NCI-H460 (cell line): ENCODE data around the gene TTC14. TPM values are rescaled to one million over a fixed set of nuclear protein-coding genes. Genes with fewer than 3 reads are reported as not detected.
"Not testable (repeated sequence)": the region's sequence is repeated elsewhere in the genome, so short reads cannot be mapped to it uniquely, and the experiment has no call there.

Experiments
- DNase-seq: peaks from one replicate; pipeline ENCODE4 v3.0.0-alpha.2; 2016; ENCODE audit warnings: low read depth; ENCODE audit errors: extremely low read depth
- polyA plus RNA-seq: library from polyadenylated mRNA; depleted of rRNA; stranded (reverse); fragments of >200 nt; gene quantifications from 2 replicates; pipeline ENCODE4 v1.2.3, GENCODE V29; 2014; cell fraction: nucleus; rRNA removed
- total RNA-seq: library from RNA; depleted of rRNA; stranded (reverse); fragments of >200 nt; shearing (Covaris generic); gene quantifications from 2 replicates; pipeline ENCODE4 v1.2.3, GENCODE V29; 2014; rRNA removed

The TTC14 gene
- 19.0 and 23.9 TPM in 2 replicates for total RNA-seq
- 53.3 and 68.6 TPM in 2 replicates for polyA plus RNA-seq

GRCh38 chr3:180601688-180602666, at the start of gene TTC14:
Gene TTC14 (plus strand): TSS chr3:180602163. CDS start chr3:180602262, 99 bp downstream.
- DNase-seq, result peak; percentile 87

- no peak for DNase-seq
Observed at GRCh38 chr3:180563406-180563805, 38.6 kb upstream of the TTC14 start.

- DNase-seq, result no peak
Observed at GRCh38 chr3:180564676-180565075, 37.3 kb upstream of the TTC14 start.

- DNase-seq, result no peak
Observed at GRCh38 chr3:180570238-180570637, 31.7 kb upstream of the TTC14 start.

- no peak for DNase-seq
Observed at GRCh38 chr3:180571831-180572598, 29.9 kb upstream of the TTC14 start.

GRCh38 chr3:180575571-180575970, 26.4 kb upstream of the TTC14 start:
- no peak for DNase-seq

GRCh38 chr3:180580934-180581333, 21.0 kb upstream of the TTC14 start:
- no peak for DNase-seq

GRCh38 chr3:180590396-180590795, 11.6 kb upstream of the TTC14 start:
- DNase-seq, result no peak

GRCh38 chr3:180593631-180594030, 8.3 kb upstream of the TTC14 start:
- DNase-seq, result not testable (repeated sequence)

GRCh38 chr3:180594631-180595558, 7.1 kb upstream of the TTC14 start:
- DNase-seq, result peak; percentile 36

GRCh38 chr3:180595559-180595935, 6.4 kb upstream of the TTC14 start:
- DNase-seq, result no peak

- DNase-seq, result no peak
Observed at GRCh38 chr3:180600473-180600872, 1.5 kb upstream of the TTC14 start.

GRCh38 chr3:180611006-180611405, 9.0 kb downstream of the TTC14 start:
- no peak for DNase-seq

- no peak for DNase-seq
Observed at GRCh38 chr3:180612364-180612763, 10.4 kb downstream of the TTC14 start.

GRCh38 chr3:180615954-180616353, 14.0 kb downstream of the TTC14 start:
- DNase-seq, result no peak

- no peak for DNase-seq
Observed at GRCh38 chr3:180617049-180617448, 15.1 kb downstream of the TTC14 start.

- DNase-seq, result not testable (repeated sequence)
Observed at GRCh38 chr3:180618563-180618962, 16.6 kb downstream of the TTC14 start.

- no peak for DNase-seq
Observed at GRCh38 chr3:180619723-180620122, 17.8 kb downstream of the TTC14 start.

- no peak for DNase-seq
Observed at GRCh38 chr3:180624714-180625113, 22.8 kb downstream of the TTC14 start.

- DNase-seq, result no peak
Observed at GRCh38 chr3:180626844-180627243, 24.9 kb downstream of the TTC14 start.
